Effector CD8-positive, alpha-beta T cell (primary cell): ENCODE results near the gene TMEM209.
A peak's percentile ranks its signal among the peaks of the same experiment; 100 is the strongest.
"Not testable (repeated sequence)": the region's sequence is repeated elsewhere in the genome, so short reads cannot be mapped to it uniquely, and the experiment has no call there.

Source experiments
- DNase-seq: peaks from one replicate; lab custom pipeline; 2025; lab: John Stamatoyannopoulos, UW
- total RNA-seq, 4 experiments: gene quantifications; one replicate each; lab custom pipeline; 2026; lab: John Stamatoyannopoulos, UW

The TMEM209 gene
- total RNA-seq = 30.4 to 40.0 (median 33.8) reads per million in 4 experiments

DNA sequence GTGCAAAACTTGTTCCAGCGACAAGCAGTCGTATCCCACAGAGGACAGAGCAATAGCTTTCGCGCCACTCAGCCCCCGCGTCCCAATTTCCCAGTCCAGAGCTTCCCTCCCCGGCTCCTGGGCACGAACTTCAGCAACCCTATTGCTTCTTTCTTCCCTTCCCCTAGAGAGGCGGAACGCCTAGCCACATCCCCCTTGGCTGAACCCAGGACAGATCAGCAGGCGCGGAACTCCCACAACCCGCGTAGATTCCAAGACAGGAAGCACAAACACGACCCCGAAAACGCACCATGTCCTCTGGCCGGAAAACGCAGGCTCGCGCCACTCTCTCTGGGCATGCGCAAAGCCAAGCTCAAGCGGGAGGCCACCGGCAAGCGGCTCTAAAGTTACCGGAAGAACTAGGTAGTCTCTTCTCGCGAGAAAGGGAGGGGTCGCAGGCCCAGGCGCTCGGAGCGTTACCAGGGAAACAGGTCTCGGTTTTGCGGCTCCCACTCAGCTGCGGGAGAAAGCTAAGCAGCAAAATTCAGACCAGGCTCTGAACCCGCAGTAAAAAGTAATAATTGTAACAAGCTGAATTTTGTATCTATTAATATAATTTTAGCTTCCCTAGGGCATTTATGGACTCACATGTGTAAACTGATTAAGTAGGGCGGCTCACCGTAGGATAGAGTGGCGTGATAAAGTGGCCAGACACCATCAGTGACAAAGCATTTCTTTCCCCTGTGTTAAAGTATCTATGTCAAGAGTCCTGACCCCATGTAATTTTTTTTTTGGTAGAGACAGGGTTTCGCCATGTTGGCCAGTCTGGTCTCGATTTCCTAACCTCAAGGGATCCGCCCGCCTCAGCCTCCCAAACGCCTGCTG, at the start of gene TMEM209:
Gene TMEM209, minus strand, starts transcription at position 323 of the 864 bp plus-strand sequence. Its CDS starts 31 bp downstream, at position 292.
- DNase-seq = peak; percentile 91

DNA sequence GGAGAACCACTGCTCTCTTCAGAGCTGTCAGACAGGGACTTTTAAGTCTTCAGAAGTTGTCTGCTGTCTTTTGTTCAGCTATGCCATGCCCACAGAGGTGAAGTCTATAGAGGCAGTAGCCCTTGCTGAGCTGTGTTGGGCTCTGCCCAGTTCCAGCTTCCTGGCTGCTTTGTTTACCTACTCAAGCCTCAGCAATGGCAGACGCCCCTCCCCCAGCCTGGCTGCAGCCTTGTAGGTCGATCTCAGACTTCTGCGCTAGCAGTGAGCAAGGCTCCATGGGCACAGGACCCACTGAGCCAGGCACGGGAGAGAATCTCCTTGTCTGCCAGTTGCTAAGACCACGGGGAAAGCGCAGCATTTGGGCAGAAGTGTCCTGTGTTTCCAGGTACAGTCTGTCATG, 49.3 kb upstream of the TMEM209 start:
- DNase-seq = no peak

DNA sequence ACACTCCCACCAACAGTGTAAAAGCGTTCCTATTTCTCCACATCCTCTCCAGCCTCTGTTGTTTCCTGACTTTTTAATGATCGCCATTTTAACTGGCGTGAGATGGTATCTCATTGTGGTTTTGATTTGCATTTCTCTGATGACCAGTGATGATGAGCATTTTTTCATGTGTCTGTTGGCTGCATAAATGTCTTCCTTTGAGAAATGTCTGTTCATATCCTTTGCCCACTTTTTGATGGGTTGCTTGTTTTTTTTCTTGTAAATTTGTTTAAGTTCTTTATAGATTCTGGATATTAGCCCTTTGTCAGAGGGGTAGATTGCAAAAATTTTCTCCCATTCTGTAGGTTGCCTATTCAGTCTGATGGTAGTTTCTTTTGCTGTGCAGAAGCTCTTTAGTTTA, 44.4 kb upstream of the TMEM209 start:
- DNase-seq = not testable (repeated sequence)

DNA sequence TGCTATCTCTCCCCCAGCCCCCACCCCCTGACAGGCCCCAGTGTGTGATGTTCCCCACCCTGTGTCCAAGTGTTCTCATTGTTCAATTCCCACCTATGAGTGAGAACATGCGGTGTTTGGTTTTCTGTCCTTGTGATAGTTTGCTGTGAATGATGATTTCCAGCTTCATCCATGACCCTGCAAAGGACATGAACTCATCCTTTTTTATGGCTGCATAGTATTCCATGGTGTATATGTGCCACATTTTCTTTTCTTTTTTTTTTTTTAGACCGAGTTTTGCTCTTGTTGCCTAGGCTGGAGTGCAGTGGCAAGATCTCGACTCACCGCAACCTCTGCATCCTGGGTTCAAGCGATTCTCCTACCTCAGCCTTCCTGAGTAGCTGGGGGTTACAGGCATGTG, 43.6 kb upstream of the TMEM209 start:
- not testable (repeated sequence) for DNase-seq

DNA sequence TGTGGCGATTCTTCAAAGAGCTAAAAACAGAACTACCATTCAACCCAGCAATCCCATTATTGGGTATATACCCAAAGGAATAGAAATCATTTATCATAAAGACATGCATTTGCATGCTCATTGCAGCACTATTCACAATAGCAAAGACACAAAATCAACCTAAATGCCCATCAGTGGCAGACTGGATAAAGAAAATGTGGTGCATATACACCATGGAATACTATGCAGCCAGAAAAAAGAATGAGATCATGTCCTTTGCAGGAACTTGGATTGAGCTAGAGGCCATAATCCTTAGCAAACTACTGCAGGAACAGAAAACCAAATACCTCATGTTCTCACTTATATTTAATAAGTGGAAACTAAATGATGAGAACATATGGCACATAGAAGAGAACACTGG, 41.3 kb upstream of the TMEM209 start:
- not testable (repeated sequence) for DNase-seq

DNA sequence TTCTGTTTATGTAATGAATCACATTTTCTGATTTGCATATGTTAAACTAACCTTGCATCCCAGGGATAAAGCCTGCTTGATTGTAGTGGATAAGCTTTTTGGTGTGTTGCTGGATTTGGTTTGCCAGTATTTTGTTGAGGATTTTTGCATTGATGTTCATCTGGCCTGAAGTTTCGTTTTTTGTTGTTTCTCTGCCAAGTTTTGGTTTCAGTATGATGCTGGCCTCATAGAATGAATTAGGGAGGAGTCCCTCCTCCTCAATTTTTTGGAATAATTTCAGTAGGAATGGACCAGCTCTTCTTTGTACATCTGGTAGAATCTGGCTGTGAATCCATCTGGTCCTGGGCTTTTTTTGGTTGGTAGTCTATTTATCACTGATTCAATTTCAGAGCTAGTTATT, 38.3 kb upstream of the TMEM209 start:
- DNase-seq = not testable (repeated sequence)

DNA sequence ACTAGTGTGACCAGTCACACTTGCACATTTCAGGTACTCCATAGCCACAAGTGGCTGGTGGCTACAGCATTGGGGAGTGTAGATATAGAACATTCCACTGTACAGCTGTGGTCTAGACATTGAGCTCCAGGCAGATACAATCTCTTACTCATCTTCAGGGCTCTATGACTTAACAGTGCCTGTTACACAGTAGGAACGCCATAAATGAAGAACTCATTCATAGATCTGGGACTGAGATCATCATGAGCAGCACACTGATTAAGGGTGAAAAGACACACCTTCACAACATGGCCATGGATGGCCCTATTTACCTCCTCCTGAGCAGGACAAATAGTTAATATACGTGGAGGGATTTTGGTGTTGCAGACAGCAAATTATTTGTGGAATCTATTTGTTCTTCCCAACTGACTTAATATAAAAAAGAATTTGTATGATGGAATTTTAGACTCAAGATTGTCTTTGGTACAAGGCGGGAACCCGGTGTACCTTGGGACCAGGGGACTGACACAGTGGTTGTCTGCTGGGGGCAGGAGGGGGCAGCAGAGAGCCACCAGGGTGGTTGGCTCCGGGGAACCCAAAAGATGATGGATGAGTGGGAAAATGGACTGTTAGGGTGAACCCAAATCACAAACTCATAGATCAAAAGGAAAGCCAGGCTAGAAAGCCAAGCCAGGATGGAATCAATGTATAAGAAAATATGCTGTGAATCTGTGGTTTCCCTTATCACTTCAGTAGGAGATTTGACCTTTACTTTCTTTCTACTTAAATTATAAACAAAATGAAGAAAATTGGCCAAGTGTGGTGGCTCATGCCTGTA, 37.2 kb upstream of the TMEM209 start:
- DNase-seq = peak; percentile 41

DNA sequence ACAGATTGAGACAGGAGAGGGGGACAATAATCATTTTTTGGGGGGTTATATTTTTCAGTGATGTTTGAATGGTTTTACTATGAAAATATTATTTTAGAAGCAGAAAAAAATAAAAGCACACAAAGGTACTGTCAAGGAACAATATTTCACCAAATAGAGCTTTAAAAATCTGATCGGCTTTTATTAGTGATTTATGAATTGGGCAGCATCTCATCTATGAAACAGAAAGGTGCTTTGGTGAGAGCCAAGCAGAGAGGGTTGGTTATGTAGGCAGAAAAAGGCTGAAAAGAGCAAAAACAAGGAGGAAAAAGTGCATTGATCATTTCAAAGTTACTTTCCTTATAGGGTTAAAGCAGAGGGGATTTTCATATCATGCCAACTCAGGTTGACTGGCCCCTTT, 35.0 kb upstream of the TMEM209 start:
- no peak for DNase-seq

DNA sequence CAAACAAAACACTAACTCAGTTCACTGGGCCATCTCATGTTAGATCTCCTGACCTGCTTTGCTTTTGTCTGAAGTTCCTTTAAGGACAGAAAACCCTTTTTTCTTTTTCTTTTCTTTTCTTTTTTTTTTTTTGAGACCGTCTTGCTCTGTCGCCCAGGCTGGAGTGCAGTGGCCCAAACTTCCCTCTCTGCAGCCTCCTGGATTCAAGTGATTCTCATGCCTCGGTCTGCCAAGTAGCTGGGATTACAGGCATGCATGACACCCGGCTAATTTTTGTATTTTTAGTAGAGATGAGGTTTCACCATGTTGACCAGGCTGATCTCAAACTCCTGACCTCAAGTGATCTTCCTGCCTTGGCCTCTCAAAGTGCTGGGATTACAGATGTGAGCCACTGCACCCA, 31.2 kb upstream of the TMEM209 start:
- not testable (repeated sequence) for DNase-seq

DNA sequence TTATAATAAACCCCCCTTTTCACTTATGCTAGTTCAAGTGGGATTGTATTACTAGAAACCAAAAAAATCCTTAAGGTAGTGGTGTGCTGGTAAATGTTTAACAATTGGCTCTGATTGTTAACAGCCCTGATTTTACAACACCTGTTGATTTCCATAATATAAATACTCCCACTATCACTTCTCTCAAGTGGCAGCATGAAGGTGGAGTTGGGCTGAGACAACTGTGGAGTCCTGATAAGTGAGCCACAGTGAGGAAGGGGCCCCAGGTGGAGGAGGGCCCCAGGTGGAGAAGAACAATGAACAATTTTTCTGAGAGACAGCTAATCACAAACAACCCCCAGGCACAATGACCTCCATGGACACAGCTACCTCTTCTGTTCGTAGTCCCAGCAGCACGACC, 28.9 kb upstream of the TMEM209 start:
- no peak for DNase-seq

DNA sequence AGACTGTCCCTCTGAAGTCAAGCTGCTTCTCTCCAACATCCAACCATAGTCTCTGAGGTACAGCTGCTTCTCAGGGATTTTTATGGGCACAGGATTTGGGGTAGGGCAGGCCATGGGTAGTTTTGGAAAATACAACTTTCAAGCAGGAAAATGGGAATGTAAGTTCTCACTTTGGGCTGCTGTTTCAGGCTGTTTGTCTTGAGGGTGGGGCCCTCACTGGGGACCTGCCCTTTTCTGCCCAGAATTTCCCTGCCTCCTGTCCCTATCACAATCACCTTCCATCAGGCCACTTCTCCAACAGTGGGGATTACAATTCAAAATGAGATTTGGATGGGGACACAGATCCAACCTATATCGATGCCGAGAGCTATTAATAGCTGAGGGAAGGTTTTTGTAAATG, 27.0 kb upstream of the TMEM209 start:
- DNase-seq = no peak

DNA sequence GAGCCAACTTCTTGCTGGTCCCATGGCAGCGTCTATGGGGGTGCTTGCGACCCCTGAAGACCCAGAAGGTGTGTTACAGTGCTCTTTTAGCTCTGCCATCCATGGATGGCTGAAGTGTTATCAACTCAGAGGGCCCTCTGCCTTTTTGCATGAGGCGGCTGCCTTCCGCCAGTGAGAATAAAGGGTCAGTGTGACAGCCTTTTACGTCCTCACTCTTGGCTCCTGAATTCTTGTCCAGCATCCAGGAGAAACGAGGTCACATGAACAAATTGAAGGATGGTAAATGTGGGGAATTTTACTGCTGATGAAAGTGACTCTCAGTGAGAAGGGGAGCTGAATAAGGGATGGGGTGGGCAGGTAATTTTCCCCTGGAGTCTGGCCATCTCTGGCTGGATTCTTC, 26.6 kb upstream of the TMEM209 start:
- no peak for DNase-seq

DNA sequence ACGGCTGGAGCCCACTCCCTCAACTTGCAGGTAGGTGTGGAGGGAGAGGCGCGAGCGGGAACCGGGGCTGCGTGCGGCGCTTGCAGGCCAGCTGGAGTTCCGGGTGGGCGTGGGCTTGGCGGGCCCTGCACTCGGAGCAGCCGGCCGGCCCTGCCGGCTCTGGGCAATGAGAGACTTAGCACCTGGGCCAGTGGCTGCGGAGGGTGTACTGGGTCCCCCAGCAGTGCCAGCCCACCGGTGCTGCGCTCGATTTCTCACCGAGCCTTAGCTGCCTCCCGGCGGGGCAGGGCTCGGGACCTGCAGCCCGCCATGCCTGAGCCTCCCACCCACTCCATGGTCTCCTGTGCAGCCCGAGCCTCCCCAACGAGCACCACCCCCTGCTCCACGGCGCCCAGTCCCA, 24.8 kb upstream of the TMEM209 start:
- not testable (repeated sequence) for DNase-seq

DNA sequence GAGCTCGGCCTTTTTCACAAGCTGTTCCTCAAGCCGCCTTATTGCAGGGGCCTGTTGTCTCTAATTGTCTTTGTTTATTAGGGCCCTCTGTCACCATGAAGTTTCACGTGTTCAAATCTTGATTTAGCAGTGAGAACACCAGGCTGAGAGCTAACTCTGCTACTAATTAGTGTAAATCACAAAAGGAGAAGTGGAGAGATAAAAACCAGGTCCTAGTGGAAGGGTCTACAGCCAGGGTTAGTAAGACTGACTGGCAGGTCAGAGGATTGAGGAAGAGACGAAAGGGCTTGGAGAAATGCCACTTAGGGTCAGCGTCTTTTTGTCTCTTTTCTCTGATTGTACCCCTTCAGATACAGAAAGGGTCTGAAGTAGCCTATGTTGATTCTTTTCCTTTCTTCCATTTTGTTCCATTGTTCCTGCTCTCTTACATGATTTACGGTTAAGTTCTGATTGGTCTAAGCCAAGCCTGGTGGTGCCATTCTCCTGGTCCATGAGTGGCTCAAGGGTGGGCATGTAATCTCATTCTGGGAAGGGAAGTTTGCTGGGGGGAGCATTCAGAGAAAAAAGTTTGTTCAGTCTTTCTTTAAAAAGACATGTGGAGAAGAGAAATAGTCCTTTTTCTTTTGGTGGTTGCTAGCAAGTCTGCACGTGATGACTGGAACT, 23.8 kb upstream of the TMEM209 start:
- no peak for DNase-seq

DNA sequence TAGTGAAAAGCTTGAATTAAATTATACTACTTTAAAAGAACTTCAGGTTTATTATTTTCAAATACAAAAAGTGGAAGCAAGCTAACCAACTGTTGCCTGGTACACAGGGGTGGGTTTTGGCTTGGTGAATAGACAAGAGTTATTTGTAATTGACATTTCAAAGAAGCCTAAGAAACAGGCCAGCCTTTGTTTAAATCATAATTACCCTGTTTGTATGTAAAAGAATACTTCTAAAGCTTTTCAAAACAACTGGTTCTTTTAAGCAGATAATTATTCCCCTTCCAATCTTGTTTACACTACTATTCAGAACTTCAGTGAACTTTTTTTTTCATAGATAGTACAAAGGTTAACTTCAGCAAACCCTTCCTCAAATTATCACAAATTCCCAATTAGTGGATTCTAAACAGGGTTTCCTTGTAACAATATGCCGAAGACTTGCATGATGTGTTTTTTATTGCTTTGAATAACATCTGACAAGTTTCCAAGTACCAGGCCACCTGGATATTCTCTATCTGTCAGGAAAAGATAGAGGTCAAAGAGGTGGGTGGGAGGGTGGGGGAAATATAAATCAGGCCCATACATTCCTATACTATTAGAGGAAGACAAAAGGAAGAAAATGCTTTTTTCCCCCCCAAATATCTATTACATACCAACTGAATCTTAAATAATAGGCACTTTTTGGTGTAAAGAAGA, 22.8 kb upstream of the TMEM209 start:
- DNase-seq = no peak

DNA sequence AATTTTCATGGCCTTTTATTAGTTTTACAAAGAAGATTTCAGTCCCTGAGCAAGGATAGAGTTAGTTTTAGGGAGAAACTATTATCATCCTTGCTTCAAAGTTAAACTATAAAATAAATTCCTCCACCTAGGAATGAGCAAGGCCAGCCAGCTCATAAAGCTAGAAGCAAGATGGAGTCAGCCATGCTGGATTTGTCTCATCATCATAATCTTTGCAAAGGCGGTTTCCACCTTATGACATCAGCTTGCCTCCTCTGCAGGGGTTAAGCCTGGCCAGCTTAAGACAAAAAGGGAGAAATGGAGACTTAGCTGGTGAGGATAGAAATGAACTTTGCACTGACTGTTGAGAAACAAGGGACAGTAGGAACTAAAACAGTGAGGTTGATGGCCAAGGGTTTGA, 21.1 kb upstream of the TMEM209 start:
- no peak for DNase-seq

DNA sequence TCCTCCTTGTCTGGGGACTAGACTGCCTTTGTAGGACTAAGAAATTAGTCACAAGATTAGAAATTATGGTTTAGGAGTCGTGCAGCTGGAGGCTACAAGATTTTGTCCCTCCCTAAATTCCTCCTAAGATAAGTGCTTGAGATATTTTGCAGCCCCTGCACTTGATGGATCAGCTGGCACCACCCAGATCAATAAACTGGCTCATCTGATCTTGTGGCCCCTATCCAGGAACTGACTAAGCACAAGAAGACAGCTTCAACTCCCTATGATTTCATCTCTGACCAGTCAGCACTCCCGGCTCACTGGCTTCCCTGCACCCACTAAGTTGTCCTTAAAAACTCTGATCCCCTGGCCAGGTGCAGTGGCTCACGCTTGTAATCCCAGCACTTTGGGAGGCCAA, 19.7 kb upstream of the TMEM209 start:
- DNase-seq = not testable (repeated sequence)

DNA sequence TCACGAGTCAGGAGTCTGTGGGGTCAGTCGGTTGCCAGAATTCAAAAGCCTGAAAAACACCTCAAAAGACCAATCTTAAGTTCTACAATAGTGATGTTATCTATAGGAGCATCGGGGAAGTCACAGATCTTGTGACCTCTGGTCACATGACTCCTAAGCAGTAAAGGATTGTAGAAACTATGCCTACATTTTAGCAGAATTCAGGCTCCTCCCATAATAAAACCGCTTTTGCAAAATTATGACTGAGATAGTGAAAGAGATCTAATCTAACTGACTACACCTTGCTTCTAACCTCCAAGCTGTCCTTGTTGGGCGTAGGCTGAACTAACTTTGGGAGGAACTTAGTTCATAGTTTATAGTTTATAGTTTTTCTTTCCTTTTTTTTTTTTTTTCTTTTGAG, 19.0 kb upstream of the TMEM209 start:
- no peak for DNase-seq

DNA sequence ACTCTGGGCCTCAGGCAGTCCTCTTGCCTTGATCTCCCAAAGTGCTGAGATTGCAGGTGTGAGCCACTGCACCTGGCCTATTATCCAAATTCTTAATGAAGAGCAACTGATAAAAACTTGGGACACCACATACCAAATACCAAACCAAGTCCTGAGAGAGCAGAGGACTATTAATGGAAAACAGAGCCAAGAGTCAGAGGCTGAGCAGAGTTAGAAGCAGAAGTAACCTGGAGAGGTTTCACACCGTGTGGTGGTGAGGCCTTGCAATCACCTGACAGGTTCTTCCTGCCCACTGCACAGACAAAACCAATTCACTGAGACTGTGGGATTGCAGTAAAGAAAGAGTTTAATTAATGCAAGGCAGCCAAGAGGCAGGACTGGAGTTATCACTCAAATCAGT, 18.4 kb upstream of the TMEM209 start:
- no peak for DNase-seq

DNA sequence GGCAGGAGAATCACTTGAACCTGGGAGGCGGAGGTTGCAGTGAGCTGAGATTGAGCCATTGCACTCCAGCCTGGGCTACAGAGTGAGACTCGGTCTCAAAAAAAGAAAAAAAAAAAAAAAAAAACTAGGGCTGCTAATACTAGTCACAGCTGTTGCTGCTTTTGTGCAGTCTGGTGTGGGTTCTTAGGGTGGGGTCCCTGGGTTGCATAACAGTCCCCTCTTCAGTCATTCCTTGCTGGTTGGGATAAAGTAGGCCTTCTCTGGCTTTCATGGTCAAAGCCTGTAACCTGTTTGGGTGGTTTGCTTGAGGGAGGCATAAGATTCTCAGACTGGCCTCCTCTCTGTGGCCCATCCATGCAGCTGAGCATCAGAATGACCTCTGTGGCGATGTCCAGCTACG, 16.5 kb upstream of the TMEM209 start:
- no peak for DNase-seq

DNA sequence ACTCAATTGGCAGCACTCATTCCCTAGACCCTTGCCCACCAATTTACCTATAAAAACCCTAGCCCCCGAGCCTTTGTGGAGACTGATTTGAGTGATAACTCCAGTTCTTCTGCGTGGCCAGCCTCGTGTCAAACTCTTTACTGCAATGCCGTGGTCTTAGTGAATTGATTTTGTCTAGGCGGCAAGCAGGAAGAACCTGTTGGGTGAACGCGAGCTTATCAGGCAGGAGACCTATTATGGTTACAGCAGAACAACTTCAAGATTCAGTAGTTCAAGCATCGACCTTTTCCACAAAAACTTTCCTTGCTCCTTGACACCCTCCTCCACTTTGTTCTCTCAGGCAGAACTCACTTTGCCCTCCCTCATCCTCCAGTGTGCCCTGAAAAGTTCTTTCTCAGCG, 14.7 kb upstream of the TMEM209 start:
- DNase-seq = no peak
